NOMO-1 treated with DMSO at 0.1 percent for 48 hours (cell line): Measurements from ENCODE around the gene CD59.
"Not testable (repeated sequence)": the region's sequence is repeated elsewhere in the genome, so short reads cannot be mapped to it uniquely, and the experiment has no call there.

Experiments used
- DNase-seq: peaks from one replicate; lab custom pipeline; 2025; ENCODE audit not compliant: unreplicated experiment; lab: John Stamatoyannopoulos, UW

Gene CD59

DNA sequence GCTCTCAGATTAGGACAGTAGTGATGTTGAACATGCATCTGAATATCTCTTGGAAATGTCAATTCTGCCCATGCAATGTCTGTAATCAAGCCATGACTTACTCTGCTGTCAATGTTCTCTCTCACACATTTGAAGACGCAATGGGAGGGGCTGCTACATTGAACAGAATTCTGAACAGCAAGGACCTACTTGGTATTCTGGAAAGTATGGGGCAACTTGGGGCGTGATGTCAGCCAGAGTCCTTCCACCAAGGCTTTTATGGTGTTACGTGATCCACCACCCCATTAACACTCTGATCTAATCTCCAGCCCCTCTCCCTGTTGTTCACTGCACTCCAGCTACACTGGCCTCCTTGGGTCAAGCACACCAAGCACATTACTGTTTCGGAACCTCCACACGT lies 7.1 kb upstream of the CD59 start:
- DNase-seq = no peak

DNA sequence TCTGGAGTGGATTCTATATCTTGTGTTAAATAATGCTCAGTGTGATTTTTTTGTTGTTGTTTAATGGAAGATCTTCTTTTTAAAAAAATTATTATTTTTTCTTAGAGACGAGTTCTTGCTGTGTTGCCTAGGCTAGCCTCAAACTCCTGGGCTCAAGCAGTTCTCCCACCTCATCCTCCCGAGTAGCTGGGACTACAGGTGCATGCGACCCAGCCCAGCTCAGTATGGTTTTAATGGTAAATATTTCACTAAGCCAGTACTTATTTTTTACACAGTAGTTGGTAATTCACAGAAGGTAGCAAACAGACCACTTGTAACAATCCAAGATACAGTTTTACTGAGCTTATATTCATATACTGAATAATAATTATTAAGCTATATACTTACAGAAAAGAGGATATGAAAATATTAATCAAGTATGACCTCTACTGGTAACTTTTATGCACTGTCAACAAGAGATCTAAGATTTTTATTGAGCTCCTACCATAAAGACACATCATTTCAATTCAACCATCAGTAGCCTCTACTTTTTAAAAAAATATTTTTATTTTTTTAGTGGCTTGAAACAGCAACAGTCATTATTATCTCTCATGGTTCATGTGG lies 6.1 kb upstream of the CD59 start:
- DNase-seq = peak; percentile 20

DNA sequence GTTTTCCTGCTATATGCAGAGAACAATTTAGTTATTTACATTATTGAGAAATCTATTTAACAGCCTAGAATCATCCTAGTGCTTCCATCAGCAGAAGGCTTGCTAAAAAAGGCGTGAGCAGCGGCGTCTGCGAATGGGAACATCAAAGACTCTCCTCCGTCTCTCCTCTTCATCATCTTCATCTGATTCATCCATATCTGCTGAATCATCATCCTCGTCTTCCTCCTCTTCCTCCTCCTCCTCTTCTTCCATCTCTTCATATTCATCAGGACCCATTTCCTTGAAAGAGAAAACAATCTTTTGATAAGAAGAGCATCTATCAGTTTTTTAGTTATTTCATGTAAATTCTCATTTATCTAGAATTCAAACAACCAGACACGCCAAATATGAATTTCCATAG lies 5.6 kb upstream of the CD59 start:
- no peak for DNase-seq

DNA sequence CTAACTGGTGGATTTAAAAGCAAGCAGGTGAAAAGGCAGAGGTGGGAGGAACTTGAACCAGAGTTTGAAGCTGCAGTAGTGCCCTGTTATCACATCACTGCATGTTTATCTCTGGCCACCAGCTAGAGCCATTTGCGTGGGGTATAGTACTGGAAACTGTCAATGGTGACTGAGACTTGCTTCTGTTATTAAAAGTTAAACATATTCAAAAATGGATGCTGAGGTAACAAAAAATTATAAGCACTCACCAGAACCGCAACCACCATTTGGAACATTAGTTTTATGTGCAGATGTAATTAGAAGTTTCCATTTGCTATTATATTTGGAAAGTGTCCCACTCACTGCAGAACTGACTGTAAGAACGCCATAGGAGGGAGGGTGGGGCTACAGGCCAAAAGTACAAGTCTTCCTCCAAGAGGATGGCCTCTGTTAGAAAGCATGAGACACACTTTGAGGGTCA lies 1.2 kb upstream of the CD59 start:
- no peak for DNase-seq

DNA sequence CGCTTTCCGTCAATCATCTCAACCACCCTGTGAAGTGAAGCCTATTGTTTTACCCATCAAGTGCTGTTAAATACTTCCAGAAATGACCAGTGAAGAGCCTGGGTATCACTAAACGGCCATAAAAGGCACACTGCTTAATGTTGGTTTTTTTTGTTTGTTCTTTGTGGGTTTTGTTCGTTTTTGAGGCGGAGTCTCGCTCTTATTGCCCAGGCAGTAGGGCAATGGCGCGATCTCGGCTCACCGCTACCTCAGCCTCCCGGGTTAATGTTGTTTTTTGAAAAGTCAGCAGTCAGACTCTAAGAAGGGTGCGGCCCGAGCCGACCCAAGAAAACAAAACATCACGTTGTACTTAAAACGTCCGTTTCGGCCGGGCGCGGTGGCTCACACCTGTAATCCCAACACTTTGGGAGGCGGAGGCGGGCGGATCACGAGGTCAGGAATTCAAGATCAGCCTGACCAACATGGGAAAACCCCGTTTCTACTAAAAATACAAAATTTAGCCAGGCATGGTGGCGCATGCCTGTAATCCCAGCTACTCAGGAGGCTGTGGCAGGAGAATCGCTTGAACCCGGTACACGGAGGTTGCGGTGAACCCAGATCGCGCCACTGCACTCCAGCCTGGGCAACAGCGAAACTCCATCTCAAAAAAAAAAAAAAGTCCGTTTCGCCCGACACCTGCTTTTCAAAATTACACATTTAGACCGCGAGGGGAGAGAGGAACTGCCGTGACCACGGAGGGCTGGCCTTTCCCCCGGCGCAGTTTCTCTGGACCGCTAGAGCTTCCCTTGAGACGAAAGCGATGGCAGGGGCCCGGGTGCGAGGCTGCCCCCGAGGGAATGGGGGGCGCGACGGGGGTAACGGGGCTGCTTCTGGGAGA lies 714 bp downstream of the CD59 start:
- peak; percentile 60 for DNase-seq

DNA sequence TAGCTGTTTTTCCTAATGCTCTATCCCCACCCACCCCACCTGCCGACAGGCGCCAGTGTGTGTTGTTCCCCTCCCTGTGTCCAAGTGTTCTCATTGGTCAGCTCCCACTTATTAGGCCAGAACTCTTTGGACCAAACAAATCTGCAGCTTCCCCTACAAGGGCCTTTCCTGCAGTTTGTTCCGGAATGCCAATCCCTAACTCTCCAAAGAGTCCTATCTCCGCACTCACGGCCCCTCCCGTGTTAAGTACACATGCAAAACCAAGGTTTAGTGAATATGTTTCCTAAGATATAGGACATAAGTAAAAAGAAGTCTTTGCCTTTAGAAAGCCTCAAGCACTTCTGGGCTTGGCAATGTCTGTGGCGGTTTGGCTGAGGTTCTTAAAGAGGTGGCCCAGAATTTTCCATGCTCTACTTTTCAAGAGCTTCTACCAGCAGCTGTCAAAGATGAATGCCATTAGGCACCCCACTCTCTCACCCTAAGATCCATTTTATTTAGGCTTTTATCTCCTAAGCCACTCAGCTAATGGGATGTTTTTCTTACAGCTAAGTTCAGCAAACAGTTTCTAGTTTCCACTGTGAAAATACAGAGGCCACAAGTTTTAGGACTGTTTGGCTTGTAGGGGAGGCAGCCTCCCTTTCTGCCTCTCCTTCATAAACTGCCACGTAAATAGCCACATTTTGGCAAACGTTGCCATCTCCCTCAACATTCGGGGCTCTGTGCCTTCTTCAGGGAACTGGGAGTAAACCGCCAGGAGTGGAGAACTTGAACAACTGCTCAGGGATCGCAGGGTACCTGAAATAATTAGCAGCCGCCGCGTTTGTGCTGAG lies 1.6 kb downstream of the CD59 start:
- no peak for DNase-seq

DNA sequence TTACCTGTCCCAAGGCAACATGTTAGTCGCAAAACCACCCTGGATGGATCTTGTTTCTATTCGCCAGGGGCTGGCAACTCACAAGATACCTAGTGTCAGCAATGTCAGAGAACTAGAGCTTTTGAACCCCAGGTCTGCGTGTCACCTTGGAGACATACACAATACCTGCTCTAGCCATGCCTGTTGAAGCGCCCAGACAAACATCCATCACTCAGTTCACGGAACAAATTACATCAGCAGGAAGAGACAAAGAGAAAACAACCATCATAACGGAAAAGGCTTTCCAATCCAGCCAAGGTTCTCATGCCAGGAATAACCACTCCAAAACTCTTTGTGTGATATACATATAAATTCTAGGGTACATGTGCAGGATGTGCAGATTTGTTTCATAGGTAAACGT lies 2.2 kb downstream of the CD59 start:
- DNase-seq = no peak

DNA sequence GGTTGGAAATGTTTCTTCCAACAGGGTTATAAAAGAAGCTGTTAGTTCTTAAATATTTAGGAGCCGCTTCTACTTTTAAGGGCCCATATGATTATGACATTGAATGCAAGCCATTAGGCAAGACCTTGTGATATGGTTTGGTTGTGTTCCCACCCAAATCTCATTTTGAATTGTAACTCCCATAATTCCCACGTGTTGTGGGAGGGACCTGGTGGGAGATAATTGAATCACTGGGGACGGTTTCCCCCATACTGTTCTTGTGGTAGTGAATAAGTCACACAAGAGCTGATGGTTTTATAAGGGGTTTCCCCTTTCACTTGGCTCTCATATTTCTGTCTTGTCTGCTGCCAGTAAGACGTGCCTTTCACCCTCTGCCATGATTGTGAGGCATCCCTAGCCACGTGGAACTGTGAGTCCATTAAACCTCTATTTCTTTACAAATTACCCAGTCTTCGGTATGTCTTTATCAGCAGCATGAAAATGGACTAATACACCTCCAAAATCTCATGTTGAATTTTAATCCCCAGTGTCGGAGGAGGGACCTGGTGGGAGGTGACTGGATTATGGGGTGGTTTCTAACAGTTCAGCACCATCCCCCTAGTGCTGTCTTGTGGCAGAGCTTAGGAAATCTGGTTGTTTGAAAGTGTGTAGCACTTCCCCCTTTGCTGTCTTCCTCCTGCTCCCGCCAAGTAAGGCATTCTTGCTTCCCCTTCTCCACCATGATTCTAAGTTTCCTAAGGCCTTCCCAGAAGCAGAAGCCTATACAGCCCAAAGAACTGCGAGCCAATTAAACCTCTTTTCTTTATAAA lies 4.3 kb downstream of the CD59 start:
- DNase-seq = peak; percentile 52

DNA sequence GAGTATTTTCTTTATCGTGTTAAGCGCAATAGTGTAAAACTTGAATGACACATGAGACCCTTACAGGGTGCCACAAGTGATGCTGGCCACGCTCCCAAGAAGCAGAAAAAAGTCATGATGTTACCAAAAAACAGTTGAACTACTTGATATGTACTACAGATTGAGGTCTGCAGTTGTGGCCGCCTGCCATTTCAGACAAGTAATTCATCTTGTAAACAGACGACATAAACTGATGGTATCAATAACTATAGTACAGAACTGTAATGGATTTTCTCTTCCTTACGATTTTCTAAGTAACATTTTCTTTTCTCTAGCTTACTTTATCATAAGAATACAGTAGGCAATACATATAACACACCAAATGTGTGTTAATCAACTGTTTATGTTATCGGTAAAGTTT lies 5.5 kb downstream of the CD59 start:
- no peak for DNase-seq

DNA sequence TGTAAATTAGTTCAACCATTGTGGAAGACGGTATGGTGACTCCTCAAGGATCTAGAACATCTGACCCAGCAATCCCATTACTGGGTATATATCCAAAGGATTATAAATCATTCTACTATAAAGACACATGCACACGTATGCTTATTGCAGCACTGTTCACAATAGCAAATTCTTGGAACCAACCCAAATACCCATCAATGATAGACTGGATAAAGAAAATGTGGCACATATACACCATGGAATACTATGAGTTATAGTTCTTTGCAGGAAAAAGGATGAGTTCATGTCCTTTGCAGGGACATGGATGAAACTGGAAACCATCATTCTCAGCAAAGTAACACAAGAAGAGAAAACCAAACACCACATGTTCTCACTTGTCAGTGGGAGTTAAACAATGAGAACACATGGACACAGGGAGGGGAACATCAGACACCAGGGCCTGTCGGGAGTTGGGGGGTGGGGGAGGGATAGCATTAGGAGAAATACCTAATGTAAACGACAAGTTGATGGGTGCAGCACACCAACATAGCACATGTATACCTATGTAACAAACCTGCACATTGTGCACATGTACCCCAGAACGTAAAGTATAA lies 7.1 kb downstream of the CD59 start:
- DNase-seq = not testable (repeated sequence)

DNA sequence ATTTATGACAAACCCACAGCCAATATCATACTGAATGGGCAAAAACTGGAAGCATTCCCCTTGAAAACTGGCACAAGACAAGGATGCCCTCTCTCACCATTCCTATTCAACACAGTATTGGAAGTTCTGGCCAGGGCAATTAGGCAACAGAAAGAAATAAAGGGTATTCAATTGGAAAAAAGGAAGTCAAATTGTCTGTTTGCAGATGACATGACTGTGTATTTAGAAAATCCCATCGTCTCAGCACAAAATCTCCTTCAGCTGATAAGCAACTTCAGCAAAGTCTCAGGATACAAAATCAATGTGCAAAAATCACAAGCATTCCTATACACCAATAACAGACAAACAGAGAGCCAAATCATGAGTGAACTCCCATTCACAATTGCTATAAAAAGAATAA lies 8.7 kb downstream of the CD59 start:
- not testable (repeated sequence) for DNase-seq

DNA sequence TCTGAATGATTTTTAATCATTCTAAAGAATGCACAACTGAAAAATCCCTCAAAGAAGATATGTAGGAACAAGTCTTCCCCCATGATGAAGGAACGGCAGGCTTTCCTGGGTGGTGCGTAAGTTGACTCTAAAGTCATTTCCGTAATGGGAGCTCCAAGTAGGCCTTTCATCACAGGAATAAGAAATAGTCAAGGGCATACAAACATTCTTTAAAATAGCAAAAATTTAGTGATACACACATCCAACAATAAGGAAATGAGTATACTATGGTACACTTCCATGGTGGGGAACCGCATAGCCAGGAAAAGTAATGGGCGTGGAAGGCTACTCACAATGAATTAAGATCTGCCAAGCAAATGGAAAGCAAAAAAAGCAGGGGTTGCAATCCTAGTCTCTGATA lies 10.7 kb downstream of the CD59 start:
- no peak for DNase-seq

DNA sequence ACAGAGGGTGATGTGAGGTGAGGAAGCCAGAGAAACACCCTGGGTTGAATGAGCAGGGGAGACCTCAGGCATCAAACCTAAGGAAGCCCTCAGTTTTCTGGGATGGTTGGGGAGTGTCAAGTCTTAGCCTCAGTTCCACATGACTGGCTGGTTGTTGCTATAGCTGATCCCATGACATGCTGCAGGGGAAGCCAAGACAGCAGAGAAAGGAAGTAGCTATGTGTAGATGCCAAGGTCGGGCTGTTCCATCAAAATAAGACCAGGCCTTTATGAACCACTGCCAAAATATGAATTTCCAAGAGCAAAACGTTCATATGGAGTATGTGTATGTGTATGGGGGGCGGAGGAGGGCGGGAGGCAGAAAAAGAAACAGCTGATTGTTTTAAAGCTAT lies 11.6 kb downstream of the CD59 start:
- no peak for DNase-seq

DNA sequence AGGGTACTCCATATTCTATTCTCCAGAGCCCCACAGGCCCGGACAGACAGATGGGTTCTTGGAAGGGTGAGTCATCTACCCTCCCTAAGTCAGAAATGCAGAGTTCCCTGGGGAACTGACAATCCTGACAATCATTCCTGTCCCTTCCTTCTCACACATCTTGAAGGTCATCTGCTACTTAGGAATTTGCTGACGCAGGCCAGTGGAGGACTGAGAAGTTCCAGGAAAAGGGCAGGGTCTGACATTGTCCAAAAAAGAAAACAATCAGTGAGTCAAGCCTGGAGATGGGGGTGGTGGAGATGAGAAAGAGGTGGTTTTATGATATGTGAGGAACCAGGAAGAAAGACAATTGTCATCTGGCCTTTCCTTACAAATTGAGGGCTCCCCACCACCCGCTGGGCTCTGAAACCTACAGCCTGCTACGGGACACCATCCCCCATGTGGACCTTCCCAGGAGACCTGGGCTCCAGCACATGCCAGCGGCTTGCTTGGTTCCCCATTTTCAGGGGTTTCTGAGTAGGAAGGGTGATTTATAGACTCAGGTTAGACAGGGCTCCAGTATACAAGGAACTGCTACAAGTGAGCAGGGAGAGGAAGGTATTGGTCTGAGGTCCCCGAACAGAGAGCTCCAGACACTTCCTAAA lies 12.9 kb downstream of the CD59 start:
- peak; percentile 64 for DNase-seq

DNA sequence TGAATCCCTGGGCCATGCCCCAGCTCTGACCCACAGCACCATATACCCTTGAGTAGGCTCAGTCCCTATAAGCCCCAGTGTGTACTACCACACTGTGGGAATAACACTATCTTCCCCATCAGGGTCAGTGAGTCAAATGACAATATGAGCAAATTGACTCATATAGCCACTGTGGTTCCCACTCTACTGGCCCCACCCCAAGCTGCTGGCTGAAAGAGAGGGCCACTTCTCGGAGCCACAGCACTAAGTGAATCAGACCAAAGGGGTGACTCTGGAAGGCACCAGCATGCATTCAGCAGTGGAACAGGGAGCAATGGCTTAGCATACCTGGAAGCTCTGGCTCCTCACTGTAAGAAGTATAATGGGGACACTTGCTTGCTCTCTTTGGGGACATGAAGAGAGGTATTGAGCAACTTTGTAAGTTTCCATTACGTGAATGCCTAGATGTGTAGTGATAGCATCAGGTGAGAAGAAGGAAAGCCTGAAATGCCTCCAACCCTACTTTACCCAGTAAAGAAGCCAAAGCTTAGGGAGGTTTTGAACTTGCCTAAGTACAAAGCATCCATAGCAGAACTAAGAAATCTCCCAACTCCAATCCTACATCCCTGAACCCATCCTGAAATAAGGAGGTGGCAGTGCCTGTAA lies 13.5 kb downstream of the CD59 start:
- DNase-seq = no peak

DNA sequence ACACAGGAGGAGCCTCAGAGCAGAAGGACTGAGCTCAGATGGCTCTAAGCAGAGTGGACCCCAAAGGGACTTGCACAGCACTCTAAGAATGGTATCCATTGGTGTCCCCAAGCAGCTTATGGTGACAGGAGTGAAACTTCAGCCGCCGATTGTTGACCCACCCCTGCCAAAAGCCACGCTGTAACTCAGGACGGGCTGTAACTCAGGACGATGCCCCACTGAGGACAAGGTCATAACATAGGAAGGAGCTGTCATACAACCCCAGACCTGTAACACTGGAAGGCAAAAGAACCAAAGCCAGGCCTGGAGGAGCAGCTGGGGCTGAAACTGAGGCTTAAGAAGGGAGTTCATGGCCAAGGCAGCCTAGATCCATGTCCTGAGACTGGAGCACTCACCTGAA lies 14.2 kb downstream of the CD59 start:
- DNase-seq = no peak

DNA sequence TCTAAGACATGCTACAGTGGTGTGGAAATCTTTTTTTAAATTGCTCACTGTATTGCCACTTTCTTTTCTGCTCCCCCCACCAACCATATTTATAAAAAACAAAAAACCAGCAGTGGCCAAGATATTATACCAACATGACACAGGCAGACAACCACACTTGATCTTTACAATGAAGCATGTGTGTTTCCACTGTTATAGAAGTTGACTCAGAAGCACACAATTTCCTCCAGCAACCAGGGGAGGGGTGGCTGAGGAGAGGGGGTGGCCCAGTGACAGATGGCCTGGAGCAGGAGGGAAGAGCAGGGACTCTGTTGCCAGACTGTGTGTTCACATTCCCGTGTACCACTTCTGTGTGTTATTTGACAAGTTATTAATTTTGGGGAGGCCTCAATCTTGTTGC lies 14.8 kb downstream of the CD59 start:
- no peak for DNase-seq

DNA sequence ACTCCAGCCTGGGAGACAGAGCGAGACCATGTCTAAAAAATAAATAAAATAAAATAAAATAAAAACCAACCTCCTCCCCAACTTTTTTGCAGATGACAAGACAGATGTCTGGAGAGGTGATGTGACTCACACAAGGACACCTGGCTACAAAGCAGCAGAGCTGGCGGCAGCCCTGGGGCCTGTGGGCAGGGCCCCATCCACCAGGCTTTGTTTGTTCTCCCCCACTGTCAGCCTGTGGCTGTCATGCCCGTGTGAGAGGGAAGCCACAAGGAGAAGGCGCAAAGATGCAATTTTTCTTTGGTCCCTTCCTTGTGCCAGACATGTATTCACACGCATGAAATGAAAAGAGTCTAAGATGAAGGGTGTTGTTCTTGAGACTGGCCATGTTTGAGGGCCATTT lies 16.6 kb downstream of the CD59 start:
- DNase-seq = no peak

DNA sequence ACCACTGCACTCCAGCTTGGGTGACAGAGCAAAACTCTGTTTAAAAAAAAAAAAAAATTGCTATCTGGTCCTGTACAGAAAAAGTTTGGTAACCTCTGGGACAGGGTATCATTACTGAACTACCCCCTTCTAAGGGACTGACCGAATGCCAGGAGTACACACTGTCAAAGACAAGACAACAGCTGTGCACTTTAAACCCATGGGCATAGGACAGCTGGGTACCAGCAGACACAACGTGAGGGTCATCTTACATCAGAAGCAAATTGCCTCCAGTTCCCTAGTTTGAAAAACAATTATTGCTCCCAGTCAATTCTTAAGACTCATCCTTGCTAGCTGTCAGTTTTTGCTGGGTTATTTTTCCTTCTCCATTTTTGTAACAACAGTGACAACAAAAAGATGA lies 17.8 kb downstream of the CD59 start:
- no peak for DNase-seq

DNA sequence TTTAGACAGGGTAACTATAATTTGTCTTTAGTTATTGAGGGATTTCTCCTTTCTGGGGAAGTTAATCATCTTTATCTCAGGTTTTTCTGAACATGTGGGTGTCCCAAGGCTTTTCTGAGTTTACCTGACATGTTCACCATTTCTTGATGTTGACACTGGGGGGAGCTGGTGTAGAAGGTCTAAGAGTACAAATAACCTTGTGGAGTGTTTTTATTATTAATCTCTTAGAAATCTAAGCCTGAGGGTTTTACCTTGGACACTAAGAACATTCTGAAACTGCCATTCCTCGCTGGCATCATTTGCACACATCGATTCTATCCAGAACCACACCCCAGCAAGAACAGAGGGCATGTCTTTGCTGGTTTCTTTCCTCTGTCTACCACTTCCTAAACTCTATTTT lies 20.0 kb downstream of the CD59 start:
- DNase-seq = no peak
